Activated T-helper 17 cell treated with anti-CD3 and anti-CD28 coated beads, Interleukin-2, amount 50 U/mL, for 72 hours (primary cell): ENCODE measurements around the gene MOB3C. TPM values are rescaled to one million over a fixed set of nuclear protein-coding genes. Genes with fewer than 3 reads are reported as not detected.

Experiments
- ATAC-seq: fragments of 150-1000 bp; cut with Tn5 transposase; replicated peaks from 2 replicates; pipeline ENCODE4 v1.10.0; 2021; ENCODE audit warnings: mild to moderate bottlenecking, moderate library complexity
- H3K27ac Mint-ChIP-seq: one replicate; pipeline ENCODE4 v1.8.0; 2022; ENCODE audit warnings: mixed read lengths
- H3K27me3 Mint-ChIP-seq: one replicate; pipeline ENCODE4 v1.8.0; 2022; ENCODE audit warnings: mixed read lengths
- H3K36me3 Mint-ChIP-seq: one replicate; pipeline ENCODE4 v1.8.0; 2022; ENCODE audit warnings: low read depth, mild to moderate bottlenecking, mixed read lengths
- H3K4me1 Mint-ChIP-seq: one replicate; pipeline ENCODE4 v1.8.0; 2022; ENCODE audit warnings: mixed read lengths
- H3K4me3 Mint-ChIP-seq: one replicate; pipeline ENCODE4 v1.8.0; 2022; ENCODE audit warnings: mild to moderate bottlenecking, mixed read lengths
- H3K9me3 Mint-ChIP-seq: one replicate; pipeline ENCODE4 v1.8.0; 2022; ENCODE audit warnings: mixed read lengths
- total RNA-seq, 2 donors: library from RNA; stranded (reverse); gene quantifications; one replicate each; pipeline ENCODE4 v1.2.3, GENCODE V29; 2022

Gene MOB3C
- total RNA-seq, 2 donors from 2014 or later, result 13.7 to 20.9 TPM

GRCh38 chr1:46582972-46583371, 33.6 kb downstream of the MOB3C start:
- peaks cover 21% of the 10 kb centered on the region for H3K4me1 Mint-ChIP-seq
- H3K36me3 Mint-ChIP-seq, result peaks cover 89% of the 10 kb centered on the region
- H3K9me3 Mint-ChIP-seq, result no peaks in the 10 kb centered on the region
- ATAC-seq, result no peak
- H3K27ac Mint-ChIP-seq, result peak overlapping the region; percentile 85
- H3K4me3 Mint-ChIP-seq, result peak overlapping the region; percentile 71
- H3K27me3 Mint-ChIP-seq, result no peaks in the 10 kb centered on the region

- H3K9me3 Mint-ChIP-seq, result no peaks in the 10 kb centered on the region
- H3K36me3 Mint-ChIP-seq, result peaks cover 84% of the 10 kb centered on the region
- H3K27me3 Mint-ChIP-seq, result no peaks in the 10 kb centered on the region
- peaks cover 21% of the 10 kb centered on the region for H3K4me1 Mint-ChIP-seq
- peak overlapping the region; percentile 71 for H3K4me3 Mint-ChIP-seq
- peak; percentile 97 for ATAC-seq
- H3K27ac Mint-ChIP-seq, result peak overlapping the region; percentile 85
Measured at GRCh38 chr1:46581681-46582455, 34.7 kb downstream of the MOB3C start.

- Mint-ChIP-seq H3K9me3 (no peaks in the 10 kb centered on the region), H3K4me3 (peak overlapping the region; percentile 71), H3K27me3 (no peaks in the 10 kb centered on the region), H3K36me3 (peaks cover 87% of the 10 kb centered on the region), H3K4me1 (peaks cover 21% of the 10 kb centered on the region), H3K27ac (peak overlapping the region; percentile 85)
- no peak for ATAC-seq
Measured at GRCh38 chr1:46580140-46580903, 36.3 kb downstream of the MOB3C start.

- Mint-ChIP-seq H3K27me3 (no peaks in the 10 kb centered on the region), H3K36me3 (peaks cover 84% of the 10 kb centered on the region), H3K27ac (no peak overlapping the region), H3K9me3 (no peaks in the 10 kb centered on the region), H3K4me3 (no peak overlapping the region), H3K4me1 (peaks cover 21% of the 10 kb centered on the region)
- ATAC-seq, result no peak
Measured at GRCh38 chr1:46577671-46578070, 38.9 kb downstream of the MOB3C start.

GRCh38 chr1:46576596-46576995, 40.0 kb downstream of the MOB3C start:
- peaks cover 10% of the 10 kb centered on the region for H3K4me1 Mint-ChIP-seq
- peaks cover 78% of the 10 kb centered on the region for H3K36me3 Mint-ChIP-seq
- no peak overlapping the region for H3K4me3 Mint-ChIP-seq
- H3K27me3 Mint-ChIP-seq, result no peaks in the 10 kb centered on the region
- ATAC-seq, result no peak
- H3K9me3 Mint-ChIP-seq, result no peaks in the 10 kb centered on the region
- H3K27ac Mint-ChIP-seq, result peak overlapping the region; percentile 8

GRCh38 chr1:46575778-46576177, 40.8 kb downstream of the MOB3C start:
- no peak for ATAC-seq
- H3K4me3 Mint-ChIP-seq, result no peak overlapping the region
- peaks cover 4% of the 10 kb centered on the region for H3K4me1 Mint-ChIP-seq
- H3K27ac Mint-ChIP-seq, result no peak overlapping the region
- no peaks in the 10 kb centered on the region for H3K9me3 Mint-ChIP-seq
- H3K36me3 Mint-ChIP-seq, result peaks cover 75% of the 10 kb centered on the region
- H3K27me3 Mint-ChIP-seq, result no peaks in the 10 kb centered on the region

GRCh38 chr1:46575300-46575699, 41.3 kb downstream of the MOB3C start:
- no peaks in the 10 kb centered on the region for H3K27me3 Mint-ChIP-seq
- no peaks in the 10 kb centered on the region for H3K4me1 Mint-ChIP-seq
- H3K9me3 Mint-ChIP-seq, result no peaks in the 10 kb centered on the region
- H3K27ac Mint-ChIP-seq, result no peak overlapping the region
- H3K36me3 Mint-ChIP-seq, result peaks cover 75% of the 10 kb centered on the region
- H3K4me3 Mint-ChIP-seq, result no peak overlapping the region
- ATAC-seq, result no peak

GRCh38 chr1:46571691-46572225, 44.9 kb downstream of the MOB3C start:
- Mint-ChIP-seq H3K36me3 (peaks cover 74% of the 10 kb centered on the region), H3K9me3 (no peaks in the 10 kb centered on the region), H3K27me3 (no peaks in the 10 kb centered on the region), H3K27ac (no peak overlapping the region), H3K4me3 (no peak overlapping the region), H3K4me1 (no peaks in the 10 kb centered on the region)
- ATAC-seq, result no peak

- ATAC-seq, result no peak
- Mint-ChIP-seq H3K27ac (no peak overlapping the region), H3K4me3 (no peak overlapping the region), H3K27me3 (no peaks in the 10 kb centered on the region), H3K36me3 (peaks cover 69% of the 10 kb centered on the region), H3K9me3 (no peaks in the 10 kb centered on the region), H3K4me1 (no peaks in the 10 kb centered on the region)
Measured at GRCh38 chr1:46569884-46570725, 46.5 kb downstream of the MOB3C start.

GRCh38 chr1:46569116-46569515, 47.5 kb downstream of the MOB3C start:
- H3K4me3 Mint-ChIP-seq, result no peak overlapping the region
- H3K9me3 Mint-ChIP-seq, result no peaks in the 10 kb centered on the region
- no peak overlapping the region for H3K27ac Mint-ChIP-seq
- no peak for ATAC-seq
- H3K27me3 Mint-ChIP-seq, result no peaks in the 10 kb centered on the region
- H3K4me1 Mint-ChIP-seq, result no peaks in the 10 kb centered on the region
- peaks cover 67% of the 10 kb centered on the region for H3K36me3 Mint-ChIP-seq

GRCh38 chr1:46568461-46568891, 48.1 kb downstream of the MOB3C start:
- no peaks in the 10 kb centered on the region for H3K4me1 Mint-ChIP-seq
- H3K27me3 Mint-ChIP-seq, result no peaks in the 10 kb centered on the region
- H3K27ac Mint-ChIP-seq, result no peak overlapping the region
- no peak overlapping the region for H3K4me3 Mint-ChIP-seq
- no peaks in the 10 kb centered on the region for H3K9me3 Mint-ChIP-seq
- no peak for ATAC-seq
- H3K36me3 Mint-ChIP-seq, result peaks cover 67% of the 10 kb centered on the region

GRCh38 chr1:46563341-46563740, 53.3 kb downstream of the MOB3C start:
- peaks cover 78% of the 10 kb centered on the region for H3K36me3 Mint-ChIP-seq
- H3K27ac Mint-ChIP-seq, result no peak overlapping the region
- no peaks in the 10 kb centered on the region for H3K9me3 Mint-ChIP-seq
- no peaks in the 10 kb centered on the region for H3K4me1 Mint-ChIP-seq
- ATAC-seq, result no peak
- H3K27me3 Mint-ChIP-seq, result no peaks in the 10 kb centered on the region
- no peak overlapping the region for H3K4me3 Mint-ChIP-seq

- Mint-ChIP-seq H3K4me1 (no peaks in the 10 kb centered on the region), H3K4me3 (no peak overlapping the region), H3K36me3 (peaks cover 78% of the 10 kb centered on the region), H3K9me3 (no peaks in the 10 kb centered on the region), H3K27ac (no peak overlapping the region), H3K27me3 (no peaks in the 10 kb centered on the region)
- ATAC-seq, result no peak
Measured at GRCh38 chr1:46562498-46562897, 54.1 kb downstream of the MOB3C start.

GRCh38 chr1:46558966-46559365, 57.6 kb downstream of the MOB3C start:
- H3K4me3 Mint-ChIP-seq, result no peak overlapping the region
- no peaks in the 10 kb centered on the region for H3K9me3 Mint-ChIP-seq
- no peak for ATAC-seq
- peaks cover 57% of the 10 kb centered on the region for H3K36me3 Mint-ChIP-seq
- H3K4me1 Mint-ChIP-seq, result no peaks in the 10 kb centered on the region
- peak overlapping the region; percentile 52 for H3K27ac Mint-ChIP-seq
- H3K27me3 Mint-ChIP-seq, result no peaks in the 10 kb centered on the region
